Loucy (cell line): ENCODE results near the gene DHX40.
"Not testable (repeated sequence)": the region's sequence is repeated elsewhere in the genome, so short reads cannot be mapped to it uniquely, and the experiment has no call there.

ENCODE experiments used
- CTCF ChIP-seq: fragments of 200-600 bp; sonication (generic); conservative IDR thresholded peaks from 2 replicates; pipeline ENCODE4 v1.5.1; 2014; ENCODE audit warnings: mild to moderate bottlenecking, antibody characterized with exemption, low read length
- EZH2phosphoT487 ChIP-seq: fragments of 200-600 bp; IDR thresholded peaks from 2 replicates; pipeline ENCODE4 v1.6.1; 2018; ENCODE audit warnings: antibody characterized with exemption, mild to moderate bottlenecking, moderate library complexity, borderline replicate concordance

GRCh38 chr17:59656624-59657023 lies 91.2 kb downstream of the DHX40 start:
- TF ChIP-seq CTCF, EZH2phosphoT487: not testable (repeated sequence)
